ENCODE measurements around the gene AHCY.
"Not testable (repeated sequence)": the region's sequence is repeated elsewhere in the genome, so short reads cannot be mapped to it uniquely, and the experiment has no call there.

Gene AHCY

GRCh38 chr20:34302723-34303533, at the start of gene AHCY:
Gene AHCY (minus strand): TSS chr20:34303355. CDS start chr20:34303270, 85 bp downstream.
- peak; percentile 83 to 85 for DNase-seq (ENCODE audit: low read depth in 2 of 2)

- DNase-seq (ENCODE audit: low read depth in 2 of 2) = no peak
These were observed 46.9 kb upstream of the AHCY start for GRCh38 chr20:34350095-34350494.

GRCh38 chr20:34347571-34347970, 44.4 kb upstream of the AHCY start:
- no peak for DNase-seq (ENCODE audit: low read depth in 2 of 2)

- not testable (repeated sequence) for DNase-seq (ENCODE audit: low read depth in 2 of 2)
These were observed 43.3 kb upstream of the AHCY start for GRCh38 chr20:34346533-34346865.

GRCh38 chr20:34345839-34346532, 42.8 kb upstream of the AHCY start:
- not testable (repeated sequence) for DNase-seq (ENCODE audit: low read depth in 2 of 2)

- DNase-seq (ENCODE audit: low read depth in 2 of 2) = no peak
These were observed 42.2 kb upstream of the AHCY start for GRCh38 chr20:34345402-34345736.

GRCh38 chr20:34344238-34344637, 41.1 kb upstream of the AHCY start:
- no peak for DNase-seq (ENCODE audit: low read depth in 2 of 2)

GRCh38 chr20:34343458-34344211, 40.5 kb upstream of the AHCY start:
- DNase-seq (ENCODE audit: low read depth in 2 of 2) = no peak

GRCh38 chr20:34341199-34341598, 38.0 kb upstream of the AHCY start:
- not testable (repeated sequence) for DNase-seq (ENCODE audit: low read depth in 2 of 2)

GRCh38 chr20:34340726-34341125, 37.6 kb upstream of the AHCY start:
- not testable (repeated sequence) for DNase-seq (ENCODE audit: low read depth in 2 of 2)

- DNase-seq (ENCODE audit: low read depth in 2 of 2) = no peak
These were observed 35.0 kb upstream of the AHCY start for GRCh38 chr20:34337982-34338726.

- DNase-seq (ENCODE audit: low read depth in 2 of 2) = no peak
These were observed 34.4 kb upstream of the AHCY start for GRCh38 chr20:34337544-34337943.

- no peak for DNase-seq (ENCODE audit: low read depth in 2 of 2)
These were observed 31.7 kb upstream of the AHCY start for GRCh38 chr20:34334654-34335407.

GRCh38 chr20:34333786-34334185, 30.6 kb upstream of the AHCY start:
- no peak for DNase-seq (ENCODE audit: low read depth in 2 of 2)

- DNase-seq (ENCODE audit: low read depth in 2 of 2) = no peak
These were observed 29.2 kb upstream of the AHCY start for GRCh38 chr20:34332262-34332920.

GRCh38 chr20:34331838-34332237, 28.7 kb upstream of the AHCY start:
- no peak for DNase-seq (ENCODE audit: low read depth in 2 of 2)

- DNase-seq (ENCODE audit: low read depth in 2 of 2) = not testable (repeated sequence)
These were observed 27.8 kb upstream of the AHCY start for GRCh38 chr20:34330861-34331544.

- DNase-seq (ENCODE audit: low read depth in 2 of 2) = no peak
These were observed 25.9 kb upstream of the AHCY start for GRCh38 chr20:34328928-34329677.

GRCh38 chr20:34328207-34328606, 25.1 kb upstream of the AHCY start:
- not testable (repeated sequence) for DNase-seq (ENCODE audit: low read depth in 2 of 2)

Data from stimulated activated CD8-positive, alpha-beta memory T cell treated with anti-CD3 and anti-CD28 coated beads, Interleukin-7, amount 100 ng/mL, for 1 hour (primary cell).